ENCODE data around the gene DIAPH2. TPM values are rescaled to one million over a fixed set of nuclear protein-coding genes. Genes with fewer than 3 reads are reported as not detected.

The DIAPH2 gene
- total and polyA plus RNA-seq, 9 of the 15 experiments (the other 6 are each of a cell fraction or from before 2014, with no cell fraction given) = 0.01 to 0.18 (median 0.07) TPM; not detected in 1

DNA sequence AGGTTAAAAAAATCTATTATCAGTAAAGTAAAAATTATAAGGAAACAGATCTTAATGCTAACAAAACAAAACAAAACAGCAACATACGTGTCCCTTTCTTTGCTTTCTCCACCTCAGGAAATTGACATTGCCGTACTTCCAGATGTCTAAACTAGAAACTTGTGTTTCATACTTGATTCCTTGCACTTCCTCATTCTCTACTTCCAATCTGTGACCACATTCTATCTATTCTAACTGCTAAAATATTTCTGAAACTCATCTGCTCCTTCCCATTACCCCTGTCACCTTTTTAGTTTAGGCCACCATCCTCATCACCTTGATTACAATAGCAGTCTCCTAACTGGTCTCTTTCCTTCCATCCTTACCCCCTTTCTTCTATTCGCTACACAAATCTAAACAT is 176.6 kb downstream of the DIAPH2 start:
- H3K9me1 ChIP-seq (ENCODE audit: control insufficient read depth, insufficient read depth, low read length) = no peaks in the 10 kb centered on the region
- H3K4me1 ChIP-seq (replicated peaks in 1 of 2; ENCODE audit: control insufficient read depth in 2 of 2, insufficient read depth in 2 of 2, low read length in 2 of 2) = no peaks in the 10 kb centered on the region
- no peaks in the 10 kb centered on the region for H4K20me1 ChIP-seq (replicated peaks; ENCODE audit: control insufficient read depth, insufficient read depth, low read length)
- no peak for FAIRE-seq
- DNase-seq (ENCODE audit: extremely low read depth in 1 of 4, low spot score in 3 of 4) = no peak
- POLR2A ChIA-PET = no interaction called here
- H3K4me3 ChIP-seq = no peak overlapping the region
- 0% methylated on average over 3 of the region's 3 CpGs for WGBS (ENCODE audit: insufficient coverage, low coverage, missing lambda C conversion rate)
- no peaks in the 10 kb centered on the region for H3K36me3 ChIP-seq (ENCODE audit: control insufficient read depth, insufficient read depth, low read length)
- H3K9me3 ChIP-seq (replicated peaks; ENCODE audit: control insufficient read depth, insufficient read depth, low read depth, low read length) = no peaks in the 10 kb centered on the region
- no peak overlapping the region for H3K4me2 ChIP-seq (ENCODE audit: insufficient read depth, low read length)
- CTCF ChIA-PET (ENCODE audit: low intra/inter-chr PET ratio) = no interaction called here
- H3K9ac ChIP-seq (ENCODE audit: insufficient read depth in 1 of 2, low read depth in 2 of 2, low read length in 2 of 2) = no peak overlapping the region
- in situ Hi-C loops (cut with MboI) = no loop called here
- H3K27ac ChIP-seq (ENCODE audit: extremely low read depth, low read depth, low read length) = no peak overlapping the region
- no peak for TF ChIP-seq ZNF644 (tag; IDR thresholded peaks at IDR 0.05; ENCODE audit: low read depth)
- TF ChIP-seq, protein P1, sequence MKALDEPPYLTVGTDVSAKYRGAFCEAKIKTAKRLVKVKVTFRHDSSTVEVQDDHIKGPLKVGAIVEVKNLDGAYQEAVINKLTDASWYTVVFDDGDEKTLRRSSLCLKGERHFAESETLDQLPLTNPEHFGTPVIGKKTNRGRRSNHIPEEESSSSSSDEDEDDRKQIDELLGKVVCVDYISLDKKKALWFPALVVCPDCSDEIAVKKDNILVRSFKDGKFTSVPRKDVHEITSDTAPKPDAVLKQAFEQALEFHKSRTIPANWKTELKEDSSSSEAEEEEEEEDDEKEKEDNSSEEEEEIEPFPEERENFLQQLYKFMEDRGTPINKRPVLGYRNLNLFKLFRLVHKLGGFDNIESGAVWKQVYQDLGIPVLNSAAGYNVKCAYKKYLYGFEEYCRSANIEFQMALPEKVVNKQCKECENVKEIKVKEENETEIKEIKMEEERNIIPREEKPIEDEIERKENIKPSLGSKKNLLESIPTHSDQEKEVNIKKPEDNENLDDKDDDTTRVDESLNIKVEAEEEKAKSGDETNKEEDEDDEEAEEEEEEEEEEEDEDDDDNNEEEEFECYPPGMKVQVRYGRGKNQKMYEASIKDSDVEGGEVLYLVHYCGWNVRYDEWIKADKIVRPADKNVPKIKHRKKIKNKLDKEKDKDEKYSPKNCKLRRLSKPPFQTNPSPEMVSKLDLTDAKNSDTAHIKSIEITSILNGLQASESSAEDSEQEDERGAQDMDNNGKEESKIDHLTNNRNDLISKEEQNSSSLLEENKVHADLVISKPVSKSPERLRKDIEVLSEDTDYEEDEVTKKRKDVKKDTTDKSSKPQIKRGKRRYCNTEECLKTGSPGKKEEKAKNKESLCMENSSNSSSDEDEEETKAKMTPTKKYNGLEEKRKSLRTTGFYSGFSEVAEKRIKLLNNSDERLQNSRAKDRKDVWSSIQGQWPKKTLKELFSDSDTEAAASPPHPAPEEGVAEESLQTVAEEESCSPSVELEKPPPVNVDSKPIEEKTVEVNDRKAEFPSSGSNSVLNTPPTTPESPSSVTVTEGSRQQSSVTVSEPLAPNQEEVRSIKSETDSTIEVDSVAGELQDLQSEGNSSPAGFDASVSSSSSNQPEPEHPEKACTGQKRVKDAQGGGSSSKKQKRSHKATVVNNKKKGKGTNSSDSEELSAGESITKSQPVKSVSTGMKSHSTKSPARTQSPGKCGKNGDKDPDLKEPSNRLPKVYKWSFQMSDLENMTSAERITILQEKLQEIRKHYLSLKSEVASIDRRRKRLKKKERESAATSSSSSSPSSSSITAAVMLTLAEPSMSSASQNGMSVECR (CRISPR knock-in tag; IDR thresholded peaks at IDR 0.05) = no peak
- TF ChIP-seq TGIF2 (CRISPR knock-in tag; IDR thresholded peaks at IDR 0.05) = no peak
- TF ChIP-seq, protein P2, sequence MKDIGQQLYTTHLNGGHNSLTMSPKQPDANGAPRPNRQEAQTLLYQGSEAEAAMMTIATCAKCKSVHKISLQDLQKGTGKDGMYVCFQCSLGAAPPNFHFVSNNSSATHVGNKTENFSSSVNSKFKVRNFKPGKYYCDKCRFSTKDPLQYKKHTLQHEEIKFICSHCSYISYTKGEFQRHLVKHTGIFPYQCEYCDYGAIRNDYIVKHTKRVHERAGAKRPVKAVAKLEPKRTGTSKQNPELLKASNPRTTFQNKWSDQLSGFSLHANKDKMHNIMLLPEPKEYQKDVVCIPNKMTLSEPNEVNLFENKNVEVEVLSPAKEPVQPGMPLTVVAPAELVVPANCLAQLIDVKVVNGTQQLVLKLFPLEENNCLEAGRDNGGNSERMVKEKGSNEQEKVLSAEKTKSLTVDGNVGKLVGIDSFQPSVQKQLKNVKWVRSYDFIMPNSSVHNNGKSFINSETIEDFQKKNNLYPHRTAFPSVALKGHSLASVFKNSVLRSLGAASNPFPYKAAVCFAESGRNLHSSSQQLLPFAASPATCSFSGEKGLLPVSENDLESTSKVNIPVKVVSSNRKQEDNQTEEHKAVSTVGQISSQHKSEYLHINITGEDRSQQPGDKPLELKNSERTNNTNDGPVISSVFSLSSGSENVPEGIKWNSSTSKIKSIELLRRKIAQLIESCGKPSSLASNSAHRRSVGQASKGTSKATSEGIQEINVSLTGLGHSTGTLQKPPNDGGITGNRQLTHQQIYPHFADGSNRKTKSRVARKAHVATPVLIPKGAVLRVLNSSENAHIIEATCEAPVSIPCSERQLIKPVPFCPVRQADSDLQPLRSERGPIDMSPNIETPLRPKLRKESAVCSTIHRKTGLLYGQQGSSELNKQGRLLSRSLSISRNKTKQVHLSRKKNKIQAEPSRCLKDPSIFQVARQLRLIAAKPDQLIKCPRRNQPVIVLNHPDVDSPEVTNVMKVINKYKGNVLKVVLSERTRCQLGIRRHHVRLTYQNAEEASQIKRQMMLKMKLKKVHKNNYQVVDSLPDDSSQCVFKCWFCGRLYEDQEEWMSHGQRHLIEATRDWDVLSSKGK (CRISPR knock-in tag; IDR thresholded peaks at IDR 0.05) = no peak
- no peak for TF ChIP-seq FOXJ3 (CRISPR knock-in tag; IDR thresholded peaks at IDR 0.05)
- TF ChIP-seq, protein P3, sequence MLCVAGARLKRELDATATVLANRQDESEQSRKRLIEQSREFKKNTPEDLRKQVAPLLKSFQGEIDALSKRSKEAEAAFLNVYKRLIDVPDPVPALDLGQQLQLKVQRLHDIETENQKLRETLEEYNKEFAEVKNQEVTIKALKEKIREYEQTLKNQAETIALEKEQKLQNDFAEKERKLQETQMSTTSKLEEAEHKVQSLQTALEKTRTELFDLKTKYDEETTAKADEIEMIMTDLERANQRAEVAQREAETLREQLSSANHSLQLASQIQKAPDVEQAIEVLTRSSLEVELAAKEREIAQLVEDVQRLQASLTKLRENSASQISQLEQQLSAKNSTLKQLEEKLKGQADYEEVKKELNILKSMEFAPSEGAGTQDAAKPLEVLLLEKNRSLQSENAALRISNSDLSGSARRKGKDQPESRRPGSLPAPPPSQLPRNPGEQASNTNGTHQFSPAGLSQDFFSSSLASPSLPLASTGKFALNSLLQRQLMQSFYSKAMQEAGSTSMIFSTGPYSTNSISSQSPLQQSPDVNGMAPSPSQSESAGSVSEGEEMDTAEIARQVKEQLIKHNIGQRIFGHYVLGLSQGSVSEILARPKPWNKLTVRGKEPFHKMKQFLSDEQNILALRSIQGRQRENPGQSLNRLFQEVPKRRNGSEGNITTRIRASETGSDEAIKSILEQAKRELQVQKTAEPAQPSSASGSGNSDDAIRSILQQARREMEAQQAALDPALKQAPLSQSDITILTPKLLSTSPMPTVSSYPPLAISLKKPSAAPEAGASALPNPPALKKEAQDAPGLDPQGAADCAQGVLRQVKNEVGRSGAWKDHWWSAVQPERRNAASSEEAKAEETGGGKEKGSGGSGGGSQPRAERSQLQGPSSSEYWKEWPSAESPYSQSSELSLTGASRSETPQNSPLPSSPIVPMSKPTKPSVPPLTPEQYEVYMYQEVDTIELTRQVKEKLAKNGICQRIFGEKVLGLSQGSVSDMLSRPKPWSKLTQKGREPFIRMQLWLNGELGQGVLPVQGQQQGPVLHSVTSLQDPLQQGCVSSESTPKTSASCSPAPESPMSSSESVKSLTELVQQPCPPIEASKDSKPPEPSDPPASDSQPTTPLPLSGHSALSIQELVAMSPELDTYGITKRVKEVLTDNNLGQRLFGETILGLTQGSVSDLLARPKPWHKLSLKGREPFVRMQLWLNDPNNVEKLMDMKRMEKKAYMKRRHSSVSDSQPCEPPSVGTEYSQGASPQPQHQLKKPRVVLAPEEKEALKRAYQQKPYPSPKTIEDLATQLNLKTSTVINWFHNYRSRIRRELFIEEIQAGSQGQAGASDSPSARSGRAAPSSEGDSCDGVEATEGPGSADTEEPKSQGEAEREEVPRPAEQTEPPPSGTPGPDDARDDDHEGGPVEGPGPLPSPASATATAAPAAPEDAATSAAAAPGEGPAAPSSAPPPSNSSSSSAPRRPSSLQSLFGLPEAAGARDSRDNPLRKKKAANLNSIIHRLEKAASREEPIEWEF (CRISPR knock-in tag; IDR thresholded peaks at IDR 0.05) = no peak
- TF ChIP-seq TEAD2 (tag; IDR thresholded peaks at IDR 0.05) = no peak
- BruUV-seq (replicated peaks) = no TSS peak
- H2AFZ ChIP-seq (ENCODE audit: low read depth, low read length) = no peak overlapping the region
- intact Hi-C loops (cut with micrococcal nuclease) = no loop called here
- no peak for ATAC-seq
- no peaks in the 10 kb centered on the region for H3K79me2 ChIP-seq (ENCODE audit: control insufficient read depth, insufficient read depth, low read length)
- no peaks in the 10 kb centered on the region for H3K27me3 ChIP-seq (ENCODE audit: control insufficient read depth in 2 of 2, insufficient read depth in 2 of 2, low read length in 2 of 2)
